T-helper 2 cell treated with Interferon-gamma antibody and Interleukin-4, amounts not matched to agents 100 ng/mL and 5 ng/mL, for 36 hours (primary cell): ENCODE data around the gene SLC36A1. TPM values are rescaled to one million over a fixed set of nuclear protein-coding genes. Genes with fewer than 3 reads are reported as not detected.

Experiments
- intact Hi-C: fragments of 100-400 bp; cut with micrococcal nuclease; formaldehyde crosslinking; loops from one replicate; pipeline ENCODE4 v1.15.1; 2023
- total RNA-seq: library from RNA; stranded (reverse); gene quantifications from 2 replicates; pipeline ENCODE4 v1.2.3, GENCODE V29; 2022

The SLC36A1 gene
- total RNA-seq, 1 donor from 2014 or later: 6.9 TPM

DNA sequence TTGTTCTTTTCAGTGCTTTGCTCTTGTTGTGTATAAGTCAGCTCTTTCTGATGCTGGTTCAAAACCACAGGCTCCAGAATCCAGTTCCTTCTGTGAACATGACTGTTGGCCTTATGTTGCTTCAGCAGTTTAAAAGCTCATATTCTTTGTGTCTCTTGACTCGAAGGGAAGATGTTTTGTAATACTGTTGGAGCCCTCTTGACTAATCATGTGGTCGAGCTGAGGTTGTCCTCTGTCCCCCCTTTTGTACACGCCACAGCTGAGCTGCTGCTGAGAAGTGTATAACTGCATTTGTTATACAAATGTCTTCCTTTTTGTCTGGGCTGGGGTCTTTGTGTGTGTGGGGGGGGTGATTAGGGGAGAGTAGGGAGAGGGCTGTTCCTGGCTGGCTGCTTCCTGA, 35.8 kb downstream of the SLC36A1 start:
- intact Hi-C loops: no loop called here

DNA sequence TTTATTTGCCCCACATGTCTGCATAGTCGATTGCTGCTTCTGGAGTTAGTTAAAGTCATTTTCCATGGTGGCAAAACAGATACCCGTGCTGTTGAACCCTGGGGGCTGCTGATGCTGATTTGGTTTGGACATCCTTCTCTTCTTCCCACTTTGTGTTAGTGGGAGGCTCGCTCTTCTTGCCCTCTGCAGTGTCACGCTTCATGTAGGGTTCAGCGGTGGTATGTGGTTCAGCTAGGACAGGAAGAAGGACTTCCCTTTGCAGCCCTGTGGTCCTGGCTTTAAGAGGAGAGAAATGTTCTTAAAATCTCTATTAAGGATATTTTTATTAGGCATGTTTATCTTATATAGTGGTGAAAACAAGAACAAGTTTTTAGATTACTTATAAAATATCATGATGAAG, 36.2 kb downstream of the SLC36A1 start:
- intact Hi-C loops: no loop called here

DNA sequence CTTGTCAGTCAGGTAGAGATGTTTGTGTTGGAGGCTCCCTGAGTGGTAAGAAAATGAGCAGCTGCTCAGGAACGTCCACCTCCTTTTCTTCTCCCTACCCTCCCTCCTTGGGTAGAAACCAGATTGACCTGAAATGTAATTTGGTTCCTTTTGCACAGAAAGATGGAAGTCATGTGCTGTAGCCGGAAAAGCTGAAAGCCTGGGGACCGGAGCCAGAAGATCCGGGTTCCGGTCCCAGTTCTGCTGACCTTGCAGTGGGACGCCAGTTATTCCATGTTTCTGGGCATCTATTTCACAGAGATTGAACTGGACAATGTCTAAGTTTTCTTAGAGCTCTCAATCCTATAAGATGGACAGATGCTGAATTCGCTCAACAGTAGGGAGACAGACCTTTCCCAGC, 40.1 kb downstream of the SLC36A1 start:
- intact Hi-C loops: no loop called here

DNA sequence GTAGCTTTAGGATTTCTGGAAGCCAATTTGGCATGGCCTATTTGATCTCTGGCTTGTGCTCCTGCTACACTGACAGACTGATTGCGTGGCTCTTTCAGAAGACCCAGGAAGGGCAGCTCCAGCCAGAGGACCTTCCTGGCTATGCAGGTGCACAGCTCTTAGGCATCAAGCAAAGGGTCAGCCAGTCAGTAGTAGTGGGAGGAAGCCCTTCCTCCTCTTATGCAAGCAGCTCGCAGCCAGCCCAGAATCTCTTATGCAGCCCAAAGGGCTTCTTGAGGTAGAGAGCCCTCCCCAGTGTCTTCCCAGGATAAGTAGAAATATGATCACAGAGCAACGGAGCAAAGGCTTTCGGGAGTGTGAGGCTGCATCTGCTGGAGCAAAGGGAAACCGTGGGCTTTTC, 43.2 kb downstream of the SLC36A1 start:
- intact Hi-C loops: no loop called here

DNA sequence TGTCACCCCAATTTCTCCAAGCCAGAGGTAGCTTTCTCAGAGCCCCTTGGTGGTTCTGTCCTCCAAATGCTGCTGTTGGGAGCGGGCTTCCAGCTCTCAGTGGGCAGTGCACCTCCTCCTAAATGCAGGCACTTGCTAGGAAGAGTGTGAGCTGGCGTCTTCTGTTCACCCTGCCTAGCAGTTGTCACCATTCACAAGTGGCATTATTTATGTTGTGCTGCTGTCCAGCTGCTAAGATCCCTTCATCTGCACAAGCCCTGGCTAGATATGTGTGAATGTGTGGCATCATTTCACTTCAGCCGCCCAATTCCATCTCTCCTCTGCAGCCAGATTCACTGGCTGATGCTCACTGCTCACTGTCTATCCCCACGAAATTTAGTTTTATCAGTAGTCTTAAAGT, 43.7 kb downstream of the SLC36A1 start:
- intact Hi-C loops: no loop called here

DNA sequence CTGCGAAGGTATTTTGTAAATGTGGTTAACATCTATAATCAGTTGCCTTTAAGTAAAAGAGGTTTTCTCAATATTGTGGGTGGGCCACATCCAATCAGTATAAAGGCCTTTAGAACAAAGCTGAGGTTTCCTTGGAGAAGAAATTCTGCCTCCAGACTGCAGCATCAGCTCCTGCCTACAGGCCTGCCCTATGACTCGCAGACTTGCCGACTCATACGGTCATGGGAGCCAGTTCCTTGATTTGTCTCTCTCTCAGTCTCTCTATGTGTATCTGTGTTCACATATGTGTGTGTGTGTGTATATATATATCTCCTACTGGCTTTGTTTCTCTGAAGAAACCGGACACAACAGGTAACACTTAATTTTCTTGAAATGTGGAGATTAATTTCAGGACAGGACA, 45.3 kb downstream of the SLC36A1 start:
- intact Hi-C loops: no loop called here

DNA sequence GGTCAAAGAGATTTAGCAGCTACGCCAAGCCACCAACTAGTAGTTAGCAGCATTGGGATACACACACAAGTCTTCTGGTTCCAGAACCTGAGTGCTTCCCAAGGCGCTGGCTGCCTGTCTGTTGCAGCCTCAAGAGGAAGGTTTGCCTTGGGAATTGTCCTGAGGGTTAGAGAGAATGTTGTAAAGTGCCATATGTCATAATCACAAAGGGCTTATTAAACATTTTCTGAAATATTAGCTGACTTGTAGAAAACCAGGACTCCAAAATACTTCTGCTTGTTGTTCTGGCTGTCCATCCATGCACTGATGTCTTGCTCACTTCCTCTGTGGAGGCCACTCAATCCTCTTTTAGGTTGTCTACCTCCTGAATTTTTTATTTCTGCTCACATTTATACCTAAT, 46.3 kb downstream of the SLC36A1 start:
- intact Hi-C loops: no loop called here

DNA sequence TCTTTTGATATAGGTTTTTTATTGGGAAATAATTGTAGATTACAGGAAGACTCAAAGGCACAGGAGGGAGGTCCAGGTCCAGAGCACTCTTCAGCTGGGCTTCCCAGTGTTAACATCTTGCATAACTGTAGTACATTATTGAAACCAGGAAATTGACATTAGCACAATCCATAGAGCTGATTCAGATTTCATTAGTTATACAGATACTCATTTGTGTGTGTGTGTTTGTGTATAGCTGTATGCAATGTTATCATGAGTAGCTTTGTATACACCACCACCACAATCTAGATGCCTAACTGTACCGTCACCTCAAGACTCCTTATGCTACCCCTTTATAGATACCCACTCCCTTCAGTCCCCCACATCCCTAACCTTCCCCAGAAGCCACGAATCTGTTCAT, 47.9 kb downstream of the SLC36A1 start:
- intact Hi-C loops: no loop called here

DNA sequence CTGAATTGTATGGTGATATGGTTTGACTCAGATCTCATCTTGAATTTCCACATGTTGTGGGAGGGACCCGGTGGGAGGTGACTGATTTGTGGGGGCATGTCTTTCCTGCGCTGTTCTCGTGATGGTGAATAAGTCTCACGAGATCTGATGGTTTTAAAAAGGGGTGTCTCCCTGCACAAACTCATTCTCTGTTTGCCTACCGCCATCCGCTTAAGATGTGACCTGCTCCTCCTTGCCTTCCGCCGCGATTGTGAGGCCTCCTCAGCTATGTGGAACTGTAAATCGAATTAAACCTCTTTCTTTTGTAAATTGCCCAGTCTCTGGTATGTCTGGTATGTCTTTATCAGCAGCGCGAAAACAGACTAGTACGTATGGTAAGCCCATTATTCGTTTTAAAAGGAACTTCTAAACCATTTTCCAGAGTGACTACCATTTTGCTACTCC, 48.7 kb downstream of the SLC36A1 start:
- intact Hi-C loops: no loop called here

DNA sequence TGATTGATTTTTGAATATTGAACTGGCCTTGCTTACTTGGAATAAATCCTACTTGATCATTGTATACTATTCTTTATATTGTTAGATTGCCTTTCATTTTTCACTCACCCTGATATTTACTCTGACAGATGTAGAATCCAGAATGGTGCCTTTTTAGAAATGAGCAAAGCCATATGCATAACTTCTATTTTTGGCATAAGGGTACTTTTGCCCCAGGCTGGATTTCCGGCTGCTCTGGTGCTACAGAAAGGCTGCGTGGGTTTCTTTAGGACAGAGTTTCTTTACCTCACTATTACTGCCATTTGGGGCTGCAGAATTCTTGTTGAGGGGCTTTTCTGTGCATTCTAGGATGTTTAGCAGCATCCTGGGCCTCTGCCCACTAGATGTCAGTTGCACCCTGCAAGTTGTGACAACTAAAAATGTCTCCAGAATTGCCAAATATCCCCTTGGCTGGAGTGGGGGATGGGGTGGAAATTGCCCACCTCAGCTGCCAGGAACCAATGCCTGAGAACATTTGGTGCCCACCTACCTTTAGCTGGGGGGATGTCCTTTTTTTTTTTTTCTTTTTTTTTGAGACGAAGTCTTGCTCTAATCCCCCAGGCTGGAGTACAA, 50.1 kb downstream of the SLC36A1 start:
- intact Hi-C loops: no loop called here

DNA sequence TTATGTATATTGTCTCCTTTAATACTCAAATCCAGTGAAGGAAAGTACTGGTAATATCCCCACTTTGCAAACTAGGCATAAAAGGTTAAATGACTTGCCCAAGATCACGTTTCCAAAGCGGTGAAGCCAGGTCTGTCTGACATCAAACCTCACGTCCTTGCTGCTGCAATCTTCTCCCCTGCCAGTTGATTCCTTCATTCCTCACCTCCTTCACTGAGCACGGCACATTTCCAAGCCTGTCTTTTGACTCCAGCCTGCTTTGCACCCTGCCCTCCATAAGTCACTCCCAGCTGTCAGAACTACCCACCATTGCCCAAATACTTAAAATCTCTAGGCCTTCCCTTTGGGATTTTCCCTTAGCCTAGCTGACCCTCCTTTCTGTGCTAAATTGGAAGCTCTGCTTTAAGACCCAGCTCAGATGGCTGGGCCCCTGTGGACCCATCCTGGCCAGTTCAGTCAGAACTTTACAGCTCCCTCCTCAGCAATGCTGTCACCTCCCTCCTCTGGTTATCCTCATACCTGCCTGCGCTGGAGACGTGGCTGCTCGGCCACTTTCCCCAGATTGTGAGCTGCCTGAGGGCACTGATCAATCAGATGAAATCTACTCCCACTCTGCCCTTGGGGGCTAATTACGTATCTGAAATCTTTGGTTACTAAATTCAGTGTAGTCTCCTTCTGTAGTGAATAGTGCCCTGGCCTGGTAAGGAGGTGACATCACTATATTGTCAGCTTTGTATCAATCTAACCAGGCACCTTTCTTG, 51.2 kb downstream of the SLC36A1 start:
- intact Hi-C loops: no loop called here

DNA sequence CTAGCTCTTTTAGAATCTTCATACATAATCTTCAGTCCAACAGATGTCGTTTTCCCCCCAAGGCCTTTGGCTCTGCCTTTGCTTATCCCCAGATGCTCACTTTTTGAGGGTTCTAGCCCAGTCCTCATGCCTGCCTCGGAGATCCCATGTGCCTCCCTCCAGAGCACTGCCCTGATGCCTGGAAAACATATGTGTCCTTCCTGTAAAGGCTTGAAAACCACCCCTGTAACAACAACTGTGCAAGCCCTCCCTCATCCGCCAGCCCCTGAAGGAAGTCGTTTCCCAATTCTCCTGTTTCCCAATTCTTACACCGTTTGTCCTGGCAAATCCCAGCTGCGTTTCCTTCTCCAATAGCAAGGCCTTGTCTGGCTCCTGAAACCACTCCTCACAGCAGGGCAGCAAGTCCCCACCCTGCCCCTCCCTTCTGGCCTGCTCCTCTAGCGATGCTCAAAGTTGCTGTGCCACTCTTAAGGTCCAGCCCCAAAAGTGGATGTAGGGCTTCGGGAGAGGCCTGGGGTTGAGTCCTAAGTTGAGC, 52.2 kb downstream of the SLC36A1 start:
- intact Hi-C loops: loop anchor here (1.0 to 10.0 kb wide), 3 partner anchors 52 to 185 kb away; partner anchors contain the start of gene SLC36A1

DNA sequence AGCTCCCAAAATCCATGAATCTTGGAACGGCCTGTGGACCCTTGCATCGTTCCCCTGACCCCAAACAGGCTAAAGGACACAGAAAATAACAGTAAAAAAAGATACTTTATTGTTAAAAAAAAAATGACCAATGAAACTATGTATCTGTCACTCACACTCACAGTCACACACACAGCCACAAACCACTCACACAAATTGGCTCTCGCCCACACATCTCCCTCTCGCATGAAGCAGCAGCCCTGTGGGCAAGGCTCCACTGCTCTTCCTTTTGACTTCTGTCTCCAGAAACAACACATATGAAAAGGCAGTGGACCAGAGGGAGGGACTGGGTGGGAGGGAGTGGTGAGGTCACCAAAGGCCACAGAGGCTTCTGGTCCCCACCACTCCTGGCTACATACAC, 56.6 kb downstream of the SLC36A1 start:
- intact Hi-C loops: loop anchor here (10.0 kb wide), 1 partner anchor 189 kb away; no protein-coding TSS in a partner anchor

DNA sequence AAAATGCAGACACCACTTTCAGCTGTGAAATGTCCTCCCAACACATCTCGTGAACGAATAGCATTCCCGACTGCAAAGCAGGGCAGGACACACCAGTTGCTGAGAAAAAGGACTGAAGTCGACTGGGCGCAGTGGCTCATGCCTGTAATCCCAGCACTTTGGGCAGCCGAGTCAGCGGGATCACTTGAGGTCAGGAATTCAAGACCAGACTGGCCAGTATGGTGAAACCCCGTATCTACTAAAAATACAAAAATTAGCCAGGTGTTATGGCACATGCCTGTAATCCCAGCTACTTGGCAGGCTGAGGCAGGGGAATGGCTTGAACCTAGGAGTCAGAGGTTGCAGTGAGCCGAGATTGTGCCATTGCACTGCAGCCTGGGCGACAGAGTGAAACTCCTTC, 60.9 kb downstream of the SLC36A1 start:
- intact Hi-C loops: loop anchor here (10.0 kb wide), 1 partner anchor 194 kb away; no protein-coding TSS in a partner anchor

DNA sequence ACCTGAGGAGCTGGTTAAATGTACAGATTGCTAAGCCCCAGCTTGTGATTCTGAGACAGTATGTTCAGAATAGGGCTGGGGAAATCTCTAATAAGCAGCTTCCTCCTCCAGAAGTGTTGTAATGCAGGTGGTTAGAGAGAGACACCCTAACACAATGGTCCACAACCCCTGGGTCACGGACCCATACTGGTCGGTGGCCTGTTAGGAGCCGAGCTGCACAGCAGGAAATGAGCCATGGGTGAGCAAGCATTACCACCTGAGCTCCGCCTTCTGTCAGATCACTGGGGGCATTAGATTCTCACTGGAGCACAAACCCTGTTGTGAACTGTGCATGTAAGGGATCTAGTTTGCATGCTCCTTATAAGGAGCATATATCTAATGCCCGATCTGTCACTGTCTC, 61.8 kb downstream of the SLC36A1 start:
- intact Hi-C loops: loop anchor here (10.0 kb wide), 1 partner anchor 194 kb away; no protein-coding TSS in a partner anchor

DNA sequence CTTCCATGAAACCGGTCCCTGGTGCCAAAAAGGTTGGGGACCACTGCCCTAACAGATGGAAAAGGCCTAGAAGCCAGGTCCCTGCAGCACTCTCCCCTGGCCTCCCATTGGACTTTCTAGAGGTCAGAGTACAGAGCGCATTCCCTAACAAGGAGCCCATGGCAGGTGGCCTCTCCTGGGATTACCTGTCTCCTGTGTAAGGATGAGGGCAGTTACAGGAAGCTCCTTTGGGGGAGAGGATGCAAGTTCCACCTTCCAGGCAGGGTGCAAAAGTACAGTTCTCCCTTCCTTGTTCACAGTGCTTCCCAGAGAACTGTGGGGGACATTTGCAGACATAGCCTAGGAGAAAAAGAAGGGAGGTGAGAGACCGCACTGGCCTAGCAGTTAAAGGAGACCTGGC, 62.4 kb downstream of the SLC36A1 start:
- intact Hi-C loops: loop anchor here (10.0 kb wide), 1 partner anchor 195 kb away; no protein-coding TSS in a partner anchor

DNA sequence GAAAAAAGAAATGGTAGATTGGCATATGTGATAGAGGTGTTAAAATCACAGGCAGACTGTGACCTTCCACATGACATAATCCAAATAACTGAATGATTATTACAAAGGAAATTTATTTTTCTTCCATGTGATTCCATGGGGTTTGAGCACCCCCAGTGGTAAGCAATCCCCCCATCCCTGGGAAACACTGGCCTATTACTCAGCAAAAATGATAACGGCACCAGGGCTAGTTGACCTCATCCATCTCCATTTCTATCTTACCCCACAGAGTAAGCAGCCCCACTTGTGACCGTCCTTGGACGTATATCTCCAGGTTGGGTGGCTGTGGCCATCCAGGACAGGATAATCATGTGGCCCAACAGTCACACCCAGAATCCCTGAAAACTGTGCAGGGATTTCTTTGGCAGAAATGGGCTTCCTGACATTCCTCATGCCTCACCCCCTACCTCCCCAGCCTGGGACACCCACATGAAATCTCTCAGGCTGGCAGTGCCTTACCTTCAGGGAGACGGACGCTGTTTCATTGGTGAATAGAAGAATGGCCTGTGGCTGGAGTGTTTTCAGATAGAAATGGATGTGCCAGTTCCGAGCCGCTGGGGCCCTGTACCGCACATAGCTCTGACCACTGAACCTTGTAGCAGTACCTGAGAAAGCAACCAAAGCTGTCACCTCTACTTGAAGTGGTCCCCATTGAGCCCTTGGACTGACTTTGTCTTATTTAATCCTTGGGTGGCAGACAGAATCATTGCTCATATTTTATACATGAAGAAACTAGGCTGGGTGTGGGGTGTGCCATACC, 69.9 kb downstream of the SLC36A1 start:
- intact Hi-C loops: no loop called here

DNA sequence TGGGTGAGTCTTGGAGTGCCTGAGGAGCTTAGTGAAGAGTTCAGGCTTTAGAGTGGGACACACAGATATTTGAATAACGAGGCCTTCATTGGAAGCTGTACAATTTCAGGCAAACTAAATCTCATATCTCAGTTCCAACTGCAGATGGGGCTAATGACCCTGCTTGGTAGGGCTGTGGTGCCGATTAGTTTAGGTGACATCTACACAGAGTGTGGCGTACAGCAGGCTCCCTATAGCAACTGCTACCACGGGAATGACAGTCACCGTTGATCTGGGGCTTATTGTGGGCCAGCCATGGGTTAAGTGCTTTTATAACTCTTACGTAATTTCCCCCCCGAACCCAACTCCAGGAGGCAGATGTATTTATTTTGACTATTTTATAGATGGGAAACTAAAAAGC, 72.9 kb downstream of the SLC36A1 start:
- intact Hi-C loops: no loop called here

DNA sequence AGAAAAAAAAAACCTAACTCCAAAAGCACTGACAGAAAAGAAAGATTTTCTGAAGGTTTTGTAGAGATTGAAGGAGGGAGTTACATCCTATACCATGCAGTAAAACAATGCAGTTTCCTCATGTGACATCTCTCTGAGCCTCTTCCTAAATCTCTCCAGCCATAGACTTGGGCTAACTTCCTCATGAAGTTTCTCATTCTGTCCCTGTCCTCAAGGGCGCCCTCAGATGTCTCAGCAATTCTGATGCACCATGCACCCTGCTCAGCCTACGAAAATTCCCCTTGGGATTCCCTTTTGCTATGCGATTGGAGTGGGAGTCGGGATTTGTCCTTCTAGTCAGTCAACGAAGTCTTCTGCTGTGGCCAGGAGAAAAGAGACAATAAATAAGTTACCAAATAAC, 74.8 kb downstream of the SLC36A1 start:
- intact Hi-C loops: no loop called here

DNA sequence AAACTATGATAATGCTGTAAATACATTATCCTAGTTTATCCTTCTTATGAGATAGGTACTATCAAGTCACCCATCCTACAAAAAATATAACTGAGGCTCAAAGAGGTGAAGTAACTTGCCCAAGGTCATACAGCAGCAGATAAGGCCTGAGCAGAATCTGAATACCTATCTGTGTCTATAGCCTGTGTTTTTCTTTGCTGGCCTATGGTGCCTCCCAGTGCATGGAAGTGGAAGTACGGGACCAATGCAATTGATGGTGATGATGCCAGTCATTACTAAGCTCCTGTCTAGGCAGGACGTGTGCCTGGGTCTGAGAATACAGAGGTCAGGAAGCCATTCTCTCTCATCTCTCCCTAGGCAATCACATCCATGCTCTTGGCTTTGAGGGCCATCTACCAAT, 75.9 kb downstream of the SLC36A1 start:
- intact Hi-C loops: loop anchor here (1.0 kb wide), 1 partner anchor 76 kb away; the partner anchor contains the start of gene SLC36A1

DNA sequence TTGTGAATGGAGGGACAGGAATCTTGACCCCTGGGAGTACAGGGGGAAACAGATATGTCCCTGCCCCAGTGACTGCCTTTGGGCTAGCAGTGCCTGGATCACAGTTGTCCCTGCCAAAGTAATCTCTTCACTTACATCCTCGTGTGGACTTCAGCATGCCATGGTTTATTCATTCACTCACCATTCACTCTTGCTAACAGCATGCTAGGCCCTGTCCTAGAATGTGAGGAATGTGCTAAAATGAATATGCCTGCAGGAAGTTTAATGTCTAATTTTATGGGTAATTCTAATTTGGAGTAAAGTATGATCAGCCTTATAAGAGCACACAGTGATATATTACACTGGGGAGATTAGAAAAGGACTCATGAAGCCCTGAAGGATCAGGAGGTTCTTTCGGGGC, 80.8 kb downstream of the SLC36A1 start:
- intact Hi-C loops: no loop called here

DNA sequence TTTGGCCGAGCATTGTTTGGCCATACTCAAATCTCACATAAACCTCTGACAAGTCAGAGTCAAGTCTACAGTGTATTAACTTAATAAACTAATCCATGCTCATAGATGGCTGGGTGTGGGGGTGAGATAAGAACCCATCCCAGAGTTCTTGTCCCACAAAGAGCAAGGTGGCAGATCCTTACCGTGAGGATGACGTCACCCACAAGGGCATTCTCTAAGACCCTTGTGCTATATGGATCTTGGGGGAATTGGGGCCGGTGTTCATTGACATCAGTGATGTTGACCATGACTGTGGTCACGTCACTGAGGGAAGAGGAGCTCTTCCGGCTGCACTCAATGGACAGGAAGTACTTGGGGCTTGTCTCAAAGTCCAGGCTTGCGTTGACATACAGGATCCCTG, 81.6 kb downstream of the SLC36A1 start:
- intact Hi-C loops: no loop called here
